Natural killer cell (primary cell): ENCODE measurements around the gene APCDD1L. TPM values are rescaled to one million over a fixed set of nuclear protein-coding genes. Genes with fewer than 3 reads are reported as not detected.

Source experiments
- ATAC-seq, 3 donors: fragments of 150-1000 bp in 2 of 3; fragments of 200-7000 bp in 1 of 3; cut with Tn5 transposase; 1 replicate in 1 of 3; 2 replicates in 2 of 3; pipeline ENCODE4 v1.10.0; 2021; ENCODE audit warnings: mild to moderate bottlenecking in 2 of 3, moderate library complexity in 2 of 3
- DNase-seq, 2 donors: peaks; one replicate each; pipeline versions ENCODE4 v3.0.0 to v3.0.0-alpha.2; 2013 to 2021; ENCODE audit warnings: mixed read lengths in 1 of 2
- H3K27ac ChIP-seq: one replicate; pipeline ENCODE4 v1.5.1; 2013; ENCODE audit warnings: mild to moderate bottlenecking, low read length
- H3K27me3 ChIP-seq: one replicate; pipeline ENCODE4 v1.6.1; 2013; ENCODE audit warnings: low read length; ENCODE audit not compliant: control insufficient read depth, insufficient read depth
- H3K36me3 ChIP-seq: one replicate; pipeline ENCODE4 v1.6.1; 2013; ENCODE audit warnings: low read length; ENCODE audit not compliant: control insufficient read depth, insufficient read depth
- H3K4me1 ChIP-seq: one replicate; pipeline ENCODE4 v1.6.1; 2013; ENCODE audit warnings: low read length; ENCODE audit not compliant: control insufficient read depth, insufficient read depth
- H3K4me3 ChIP-seq: one replicate; pipeline ENCODE4 v1.5.1; 2013; ENCODE audit warnings: low read length
- H3K9me3 ChIP-seq: one replicate; pipeline ENCODE4 v1.6.1; 2013; ENCODE audit warnings: low read length; ENCODE audit not compliant: control insufficient read depth, insufficient read depth
- H3K27ac Mint-ChIP-seq, 2 donors: one replicate each; pipeline ENCODE4 v1.8.0; 2022; ENCODE audit warnings: mild to moderate bottlenecking in 2 of 2, mixed read lengths in 2 of 2, moderate library complexity in 1 of 2
- H3K27me3 Mint-ChIP-seq, 2 donors: one replicate each; pipeline ENCODE4 v1.8.0; 2022; ENCODE audit warnings: low read depth in 2 of 2, mixed read lengths in 2 of 2
- H3K36me3 Mint-ChIP-seq: one replicate; pipeline ENCODE4 v1.8.0; 2022; ENCODE audit warnings: mixed read lengths
- H3K4me1 Mint-ChIP-seq, 2 donors: one replicate each; pipeline ENCODE4 v1.8.0; 2022; ENCODE audit warnings: mixed read lengths in 2 of 2
- H3K4me3 Mint-ChIP-seq: one replicate; pipeline ENCODE4 v1.8.0; 2022; ENCODE audit warnings: mild to moderate bottlenecking, moderate library complexity, mixed read lengths
- H3K9me3 Mint-ChIP-seq, 2 donors: one replicate each; pipeline ENCODE4 v1.8.0; 2022; ENCODE audit warnings: mixed read lengths in 2 of 2
- WGBS: methylation state at CpG from one replicate; pipeline ENCODE4 v1.1.7; 2013; ENCODE audit warnings: missing lambda C conversion rate; ENCODE audit not compliant: insufficient coverage; 5-methylcytosine and 5-hydroxymethylcytosine counted together
- intact Hi-C: fragments of 100-400 bp; cut with micrococcal nuclease; formaldehyde crosslinking; loops from one replicate; pipeline ENCODE4 v1.14.2; 2022
- total RNA-seq, 4 donors: library from RNA; stranded (reverse); fragments of 120-200 nt in 1 of 4; gene quantifications; one replicate each; pipeline versions ENCODE4 v1.2.3 to v1.2.4, GENCODE V29; 2013 to 2022
- TF ChIP-seq, protein P1 (sequence below): fragments of 200-600 bp; IDR thresholded peaks from one replicate; pipeline ENCODE4 v1.8.0; 2022; ENCODE audit warnings: antibody characterized with exemption

The APCDD1L gene
- total RNA-seq, 3 donors from 2014 or later (not counting 1 experiment from before 2014, with no cell fraction given), result not detected

GRCh38 chr20:58514321-58515232 is 622 bp downstream of the APCDD1L start:
- no peak overlapping the region for H3K4me3 Mint-ChIP-seq
- H3K36me3 Mint-ChIP-seq, result no peaks in the 10 kb centered on the region
- Histone ChIP-seq H3K27me3 (no peaks in the 10 kb centered on the region), H3K27ac (no peak overlapping the region), H3K4me1 (no peaks in the 10 kb centered on the region), H3K4me3 (no peak overlapping the region), H3K9me3 (no peaks in the 10 kb centered on the region), H3K36me3 (no peaks in the 10 kb centered on the region)
- H3K9me3 Mint-ChIP-seq, result no peaks in the 10 kb centered on the region
- 8% methylated on average over 74 of the region's 74 CpGs for WGBS
- H3K27me3 Mint-ChIP-seq, result peaks cover 16 to 38% of the 10 kb centered on the region in 2 donors
- no peak for ATAC-seq
- H3K27ac Mint-ChIP-seq, result no peak overlapping the region
- H3K4me1 Mint-ChIP-seq, result no peaks in the 10 kb centered on the region
- TF ChIP-seq, protein P1, sequence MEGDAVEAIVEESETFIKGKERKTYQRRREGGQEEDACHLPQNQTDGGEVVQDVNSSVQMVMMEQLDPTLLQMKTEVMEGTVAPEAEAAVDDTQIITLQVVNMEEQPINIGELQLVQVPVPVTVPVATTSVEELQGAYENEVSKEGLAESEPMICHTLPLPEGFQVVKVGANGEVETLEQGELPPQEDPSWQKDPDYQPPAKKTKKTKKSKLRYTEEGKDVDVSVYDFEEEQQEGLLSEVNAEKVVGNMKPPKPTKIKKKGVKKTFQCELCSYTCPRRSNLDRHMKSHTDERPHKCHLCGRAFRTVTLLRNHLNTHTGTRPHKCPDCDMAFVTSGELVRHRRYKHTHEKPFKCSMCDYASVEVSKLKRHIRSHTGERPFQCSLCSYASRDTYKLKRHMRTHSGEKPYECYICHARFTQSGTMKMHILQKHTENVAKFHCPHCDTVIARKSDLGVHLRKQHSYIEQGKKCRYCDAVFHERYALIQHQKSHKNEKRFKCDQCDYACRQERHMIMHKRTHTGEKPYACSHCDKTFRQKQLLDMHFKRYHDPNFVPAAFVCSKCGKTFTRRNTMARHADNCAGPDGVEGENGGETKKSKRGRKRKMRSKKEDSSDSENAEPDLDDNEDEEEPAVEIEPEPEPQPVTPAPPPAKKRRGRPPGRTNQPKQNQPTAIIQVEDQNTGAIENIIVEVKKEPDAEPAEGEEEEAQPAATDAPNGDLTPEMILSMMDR, result no peak
- DNase-seq, result no peak
- intact Hi-C loops, result no loop called here

GRCh38 chr20:58513580-58514285 is 1.5 kb downstream of the APCDD1L start:
- intact Hi-C loops, result no loop called here
- TF ChIP-seq, protein P1, result no peak
- WGBS, result 68% methylated on average over 19 of the region's 19 CpGs

GRCh38 chr20:58512808-58513552 is 2.2 kb downstream of the APCDD1L start:
- no peaks in the 10 kb centered on the region for H3K27me3 ChIP-seq
- no peaks in the 10 kb centered on the region for H3K36me3 ChIP-seq
- H3K27ac ChIP-seq, result no peak overlapping the region
- intact Hi-C loops, result no loop called here
- 56% methylated on average over 17 of the region's 17 CpGs for WGBS
- Mint-ChIP-seq H3K27me3 (peaks cover 16 to 38% of the 10 kb centered on the region in 2 donors), H3K36me3 (no peaks in the 10 kb centered on the region), H3K4me1 (no peaks in the 10 kb centered on the region), H3K4me3 (no peak overlapping the region), H3K27ac (no peak overlapping the region), H3K9me3 (no peaks in the 10 kb centered on the region)
- no peak overlapping the region for H3K4me3 ChIP-seq
- H3K9me3 ChIP-seq, result no peaks in the 10 kb centered on the region
- H3K4me1 ChIP-seq, result no peaks in the 10 kb centered on the region
- TF ChIP-seq, protein P1, result no peak
- DNase-seq, result no peak
- no peak for ATAC-seq

More at GRCh38 chr20:58513580-58514285, 1.5 kb downstream of the APCDD1L start:
- no peak for ATAC-seq
- no peaks in the 10 kb centered on the region for H3K27me3 ChIP-seq
- no peaks in the 10 kb centered on the region for H3K9me3 ChIP-seq
- H3K27ac ChIP-seq, result no peak overlapping the region
- H3K4me3 ChIP-seq, result no peak overlapping the region
- Mint-ChIP-seq H3K27me3 (peaks cover 16 to 38% of the 10 kb centered on the region in 2 donors), H3K9me3 (no peaks in the 10 kb centered on the region), H3K27ac (no peak overlapping the region), H3K4me3 (no peak overlapping the region), H3K36me3 (no peaks in the 10 kb centered on the region), H3K4me1 (no peaks in the 10 kb centered on the region)
- DNase-seq, result no peak
- H3K4me1 ChIP-seq, result no peaks in the 10 kb centered on the region
- no peaks in the 10 kb centered on the region for H3K36me3 ChIP-seq
